ENCODE results near the gene NPAP1. TPM values are rescaled to one million over a fixed set of nuclear protein-coding genes. Genes with fewer than 3 reads are reported as not detected.
"Not testable (repeated sequence)": the region's sequence is repeated elsewhere in the genome, so short reads cannot be mapped to it uniquely, and the experiment has no call there.

Gene NPAP1
- total and polyA plus RNA-seq, 4 donors: 0.34 TPM; not detected in 3

- TF ChIP-seq CTCF (IDR thresholded peaks at IDR 0.05; ENCODE audit: control extremely low read depth, extremely low read depth): no peak
- ATAC-seq (ENCODE audit: insufficient read depth, low FRiP score): no peak
- H3K9ac ChIP-seq (ENCODE audit: insufficient read depth in 1 of 2, low read length in 2 of 2): no peak overlapping the region
- H3K4me1 ChIP-seq (ENCODE audit: control insufficient read depth in 5 of 5, insufficient read depth in 5 of 5, low read length in 5 of 5): peaks cover 0 to 1% (median 0%) of the 10 kb centered on the region in 5 donors
- no peak overlapping the region for H3K27ac ChIP-seq (ENCODE audit: low read depth in 1 of 2, low read length in 1 of 2)
- H3K9me3 ChIP-seq (ENCODE audit: control insufficient read depth in 4 of 4, insufficient read depth in 3 of 4, low read length in 3 of 4): peaks cover 0 to 16% (median 4%) of the 10 kb centered on the region in 4 donors
- no peaks in the 10 kb centered on the region for H3K27me3 ChIP-seq (ENCODE audit: control insufficient read depth in 3 of 3, insufficient read depth in 3 of 3, low read length in 2 of 3)
- H3K36me3 ChIP-seq (ENCODE audit: control insufficient read depth in 4 of 4, insufficient read depth in 4 of 4, low read length in 4 of 4): no peaks in the 10 kb centered on the region
- H3K4me3 ChIP-seq: no peak overlapping the region
- DNase-seq: no peak
- 61 to 68% methylated on average over 1 of the region's 1 CpG for WGBS, 2 donors
These were observed 2.9 kb downstream of the NPAP1 start for GRCh38 chr15:24678485-24678884.

- no peak overlapping the region for H3K4me3 ChIP-seq
- H3K9ac ChIP-seq (ENCODE audit: insufficient read depth in 1 of 2, low read length in 2 of 2): no peak overlapping the region
- no peaks in the 10 kb centered on the region for H3K4me1 ChIP-seq (ENCODE audit: control insufficient read depth in 5 of 5, insufficient read depth in 5 of 5, low read length in 5 of 5)
- peaks cover 0 to 7% (median 3%) of the 10 kb centered on the region in 4 donors for H3K9me3 ChIP-seq (ENCODE audit: control insufficient read depth in 4 of 4, insufficient read depth in 3 of 4, low read length in 3 of 4)
- no peak for ATAC-seq (ENCODE audit: insufficient read depth, low FRiP score)
- no peaks in the 10 kb centered on the region for H3K27me3 ChIP-seq (ENCODE audit: control insufficient read depth in 3 of 3, insufficient read depth in 3 of 3, low read length in 2 of 3)
- TF ChIP-seq CTCF (IDR thresholded peaks at IDR 0.05; ENCODE audit: control extremely low read depth, extremely low read depth): no peak
- whole genome bisulfite sequencing, 2 donors: 64 to 75% methylated on average over 3 of the region's 3 CpGs
- H3K36me3 ChIP-seq (ENCODE audit: control insufficient read depth in 4 of 4, insufficient read depth in 4 of 4, low read length in 4 of 4): no peaks in the 10 kb centered on the region
- no peak for DNase-seq
- H3K27ac ChIP-seq (ENCODE audit: low read depth in 1 of 2, low read length in 1 of 2): no peak overlapping the region
These were observed 6.4 kb downstream of the NPAP1 start for GRCh38 chr15:24682002-24682401.

DNA sequence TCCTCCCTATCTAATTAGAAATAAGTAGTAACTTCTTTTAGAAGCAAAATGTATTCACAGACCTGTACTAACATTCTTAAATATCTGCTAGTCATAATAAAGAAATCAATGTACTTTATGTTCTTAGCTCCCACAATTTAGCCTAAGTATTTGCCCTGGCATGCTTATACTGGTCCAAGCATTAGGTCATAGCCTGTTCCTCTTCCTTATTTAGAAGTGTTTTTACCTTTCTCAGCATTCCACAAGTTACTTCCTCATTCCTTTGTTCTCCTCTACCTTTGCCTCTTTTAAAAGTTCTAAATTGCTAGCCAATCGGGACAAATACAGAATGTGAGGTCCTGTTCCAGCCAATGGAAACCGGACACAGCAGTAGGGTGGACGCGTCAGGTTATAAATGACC lies 7.3 kb downstream of the NPAP1 start:
- H3K27ac ChIP-seq (ENCODE audit: low read depth in 1 of 2, low read length in 1 of 2); H3K9me3 ChIP-seq (ENCODE audit: control insufficient read depth in 4 of 4, insufficient read depth in 3 of 4, low read length in 3 of 4); H3K4me3 ChIP-seq; H3K4me1 ChIP-seq (ENCODE audit: control insufficient read depth in 5 of 5, insufficient read depth in 5 of 5, low read length in 5 of 5); DNase-seq; H3K9ac ChIP-seq (ENCODE audit: insufficient read depth in 1 of 2, low read length in 2 of 2); H3K36me3 ChIP-seq (ENCODE audit: control insufficient read depth in 4 of 4, insufficient read depth in 4 of 4, low read length in 4 of 4); H3K27me3 ChIP-seq (ENCODE audit: control insufficient read depth in 3 of 3, insufficient read depth in 3 of 3, low read length in 2 of 3); ATAC-seq (ENCODE audit: insufficient read depth, low FRiP score): not testable (repeated sequence)
- 80 to 82% methylated on average over 4 of the region's 4 CpGs for WGBS, 2 donors

DNA sequence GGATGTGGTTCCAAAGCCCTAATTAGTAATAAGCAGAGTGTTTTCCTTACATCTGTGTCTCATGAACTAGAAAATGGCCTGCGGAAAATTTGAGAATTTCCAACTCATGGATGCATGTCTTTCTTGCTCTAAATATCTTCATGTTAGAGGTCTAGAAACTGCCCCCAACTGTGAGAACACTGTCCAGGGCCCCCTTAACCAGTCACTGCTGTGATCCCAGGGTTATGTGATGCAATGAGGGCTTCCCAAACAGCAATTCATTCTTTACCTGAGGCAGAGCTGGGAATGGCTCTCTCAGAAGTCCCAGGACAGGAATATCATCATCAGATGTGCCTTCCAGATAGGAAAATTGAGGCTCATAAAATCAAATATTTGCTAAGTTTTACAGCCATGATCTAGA lies 8.2 kb downstream of the NPAP1 start:
- no peak for DNase-seq
- TF ChIP-seq CTCF (IDR thresholded peaks at IDR 0.05; ENCODE audit: control extremely low read depth, extremely low read depth): no peak
- Histone ChIP-seq H3K4me3 (no peak overlapping the region), H3K4me1 (ENCODE audit: control insufficient read depth in 5 of 5, insufficient read depth in 5 of 5, low read length in 5 of 5) (no peaks in the 10 kb centered on the region), H3K27ac (ENCODE audit: low read depth in 1 of 2, low read length in 1 of 2) (no peak overlapping the region), H3K9me3 (ENCODE audit: control insufficient read depth in 4 of 4, insufficient read depth in 3 of 4, low read length in 3 of 4) (peaks cover 0 to 3% (median under 1%) of the 10 kb centered on the region in 4 donors), H3K27me3 (ENCODE audit: control insufficient read depth in 3 of 3, insufficient read depth in 3 of 3, low read length in 2 of 3) (no peaks in the 10 kb centered on the region), H3K9ac (ENCODE audit: insufficient read depth in 1 of 2, low read length in 2 of 2) (no peak overlapping the region), H3K36me3 (ENCODE audit: control insufficient read depth in 4 of 4, insufficient read depth in 4 of 4, low read length in 4 of 4) (no peaks in the 10 kb centered on the region)
- ATAC-seq (ENCODE audit: insufficient read depth, low FRiP score): no peak
- 94 to 95% methylated on average over 1 of the region's 1 CpG for WGBS, 2 donors
